ENCODE measurements around the gene FAT1. TPM values are rescaled to one million over a fixed set of nuclear protein-coding genes. Genes with fewer than 3 reads are reported as not detected.

FAT1 gene
- total and polyA plus RNA-seq, 9 of the 15 experiments (the other 6 are each of a cell fraction or from before 2014, with no cell fraction given), result 6.0 to 38.4 (median 21.4) TPM

DNA sequence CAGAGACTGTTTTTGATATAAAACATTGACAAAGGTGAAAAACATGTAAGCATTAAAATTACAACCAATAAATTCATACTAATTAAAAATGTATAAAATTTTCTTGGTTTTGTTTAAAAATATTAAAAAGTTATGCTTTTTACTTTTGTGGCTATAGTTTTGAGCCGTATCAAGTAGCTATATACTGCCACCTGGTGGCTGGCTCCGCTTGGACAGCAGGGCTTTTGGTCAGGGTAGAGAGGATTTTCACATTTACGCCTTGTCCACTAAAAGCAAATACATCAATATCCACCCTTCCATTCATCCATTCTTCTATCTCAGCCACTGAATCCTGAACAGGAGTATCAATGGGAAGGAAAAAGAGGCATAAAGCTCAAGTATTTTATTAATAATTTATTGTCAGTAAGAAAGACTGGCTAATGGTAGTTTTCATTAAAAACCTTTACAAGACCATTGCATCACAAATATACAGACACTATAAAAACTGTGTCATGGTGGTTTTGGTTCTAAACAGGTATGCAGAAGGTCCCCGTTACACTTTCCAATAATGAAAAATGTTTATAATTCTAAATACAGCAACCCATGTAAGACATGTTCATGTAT lies 136.1 kb downstream of the FAT1 start (continued):
- TF ChIP-seq, protein P1, sequence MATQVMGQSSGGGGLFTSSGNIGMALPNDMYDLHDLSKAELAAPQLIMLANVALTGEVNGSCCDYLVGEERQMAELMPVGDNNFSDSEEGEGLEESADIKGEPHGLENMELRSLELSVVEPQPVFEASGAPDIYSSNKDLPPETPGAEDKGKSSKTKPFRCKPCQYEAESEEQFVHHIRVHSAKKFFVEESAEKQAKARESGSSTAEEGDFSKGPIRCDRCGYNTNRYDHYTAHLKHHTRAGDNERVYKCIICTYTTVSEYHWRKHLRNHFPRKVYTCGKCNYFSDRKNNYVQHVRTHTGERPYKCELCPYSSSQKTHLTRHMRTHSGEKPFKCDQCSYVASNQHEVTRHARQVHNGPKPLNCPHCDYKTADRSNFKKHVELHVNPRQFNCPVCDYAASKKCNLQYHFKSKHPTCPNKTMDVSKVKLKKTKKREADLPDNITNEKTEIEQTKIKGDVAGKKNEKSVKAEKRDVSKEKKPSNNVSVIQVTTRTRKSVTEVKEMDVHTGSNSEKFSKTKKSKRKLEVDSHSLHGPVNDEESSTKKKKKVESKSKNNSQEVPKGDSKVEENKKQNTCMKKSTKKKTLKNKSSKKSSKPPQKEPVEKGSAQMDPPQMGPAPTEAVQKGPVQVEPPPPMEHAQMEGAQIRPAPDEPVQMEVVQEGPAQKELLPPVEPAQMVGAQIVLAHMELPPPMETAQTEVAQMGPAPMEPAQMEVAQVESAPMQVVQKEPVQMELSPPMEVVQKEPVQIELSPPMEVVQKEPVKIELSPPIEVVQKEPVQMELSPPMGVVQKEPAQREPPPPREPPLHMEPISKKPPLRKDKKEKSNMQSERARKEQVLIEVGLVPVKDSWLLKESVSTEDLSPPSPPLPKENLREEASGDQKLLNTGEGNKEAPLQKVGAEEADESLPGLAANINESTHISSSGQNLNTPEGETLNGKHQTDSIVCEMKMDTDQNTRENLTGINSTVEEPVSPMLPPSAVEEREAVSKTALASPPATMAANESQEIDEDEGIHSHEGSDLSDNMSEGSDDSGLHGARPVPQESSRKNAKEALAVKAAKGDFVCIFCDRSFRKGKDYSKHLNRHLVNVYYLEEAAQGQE (IDR thresholded peaks at IDR 0.05; ENCODE audit: borderline replicate concordance), result peak; percentile 74
- TF ChIP-seq, protein P1 (CRISPR knock-in tag; IDR thresholded peaks at IDR 0.05; ENCODE audit: low read depth), result no peak
